Measurements from ENCODE around the gene NELL1. TPM values are rescaled to one million over a fixed set of nuclear protein-coding genes. Genes with fewer than 3 reads are reported as not detected.

The NELL1 gene
- total and polyA plus RNA-seq, 2 experiments from 2014 or later: 1.6 TPM; not detected in 1

- Histone ChIP-seq H3K27ac (ENCODE audit: low read depth) (no peak overlapping the region), H3K36me3 (ENCODE audit: insufficient read depth) (no peaks in the 10 kb centered on the region), H3K4me3 (no peak overlapping the region), H3K4me1 (ENCODE audit: insufficient read depth) (no peaks in the 10 kb centered on the region), H4K20me1 (replicated peaks; ENCODE audit: insufficient read depth) (no peaks in the 10 kb centered on the region), H2AFZ (no peak overlapping the region), H3F3A (replicated peaks; ENCODE audit: low read depth) (no peaks in the 10 kb centered on the region), H3K79me2 (replicated peaks; ENCODE audit: insufficient read depth) (no peaks in the 10 kb centered on the region), H3K4me2 (no peak overlapping the region), H3K27me3 (ENCODE audit: insufficient read depth) (no peaks in the 10 kb centered on the region), H3K9me2 (ENCODE audit: insufficient read depth) (0 out of 2 replicates have a peak, but pooled peaks cover 10% of the 10 kb centered on the region)
- peaks cover 5% of the 10 kb centered on the region for H3K27me3 Mint-ChIP-seq (ENCODE audit: insufficient read depth, low read depth, poor library complexity)
- DNase-seq (ENCODE audit: low spot score) (no peak), ATAC-seq (no peak)
- no peak overlapping the region for H3K4me3 Mint-ChIP-seq
- H3K9me3 Mint-ChIP-seq: no peaks in the 10 kb centered on the region
- H3K27ac Mint-ChIP-seq: no peak overlapping the region
- H3K4me1 Mint-ChIP-seq: no peaks in the 10 kb centered on the region
- TF ChIP-seq ZNF114 (CRISPR knock-in tag; IDR thresholded peaks at IDR 0.05) (no peak), EZH2 (IDR thresholded peaks at IDR 0.05; ENCODE audit: low read depth, unreplicated experiment) (no peak), EZH2phosphoT487 (IDR thresholded peaks at IDR 0.05; ENCODE audit: unreplicated experiment) (no peak)
- H3K36me3 Mint-ChIP-seq (ENCODE audit: low read depth): no peaks in the 10 kb centered on the region
These were observed 321.1 kb downstream of the NELL1 start for GRCh38 chr11:20990447-20990846.

- ATAC-seq (no peak), DNase-seq (ENCODE audit: low spot score) (no peak)
- no peak overlapping the region for H3K4me2 ChIP-seq
- no peaks in the 10 kb centered on the region for H3K4me1 ChIP-seq (ENCODE audit: insufficient read depth)
- H3F3A ChIP-seq (replicated peaks; ENCODE audit: low read depth): no peaks in the 10 kb centered on the region
- H3K27me3 ChIP-seq (ENCODE audit: insufficient read depth): no peaks in the 10 kb centered on the region
- peaks cover 5% of the 10 kb centered on the region for H3K27me3 Mint-ChIP-seq (ENCODE audit: insufficient read depth, low read depth, poor library complexity)
- H3K4me3 ChIP-seq: no peak overlapping the region
- no peak overlapping the region for H3K4me3 Mint-ChIP-seq
- no peak overlapping the region for H3K27ac Mint-ChIP-seq
- H3K9me3 Mint-ChIP-seq: no peaks in the 10 kb centered on the region
- no peaks in the 10 kb centered on the region for H3K36me3 ChIP-seq (ENCODE audit: insufficient read depth)
- H3K79me2 ChIP-seq (replicated peaks; ENCODE audit: insufficient read depth): no peaks in the 10 kb centered on the region
- no peak overlapping the region for H2AFZ ChIP-seq
- H3K36me3 Mint-ChIP-seq (ENCODE audit: low read depth): no peaks in the 10 kb centered on the region
- no peaks in the 10 kb centered on the region for H3K4me1 Mint-ChIP-seq
- H3K27ac ChIP-seq (ENCODE audit: low read depth): no peak overlapping the region
- H3K9me2 ChIP-seq (ENCODE audit: insufficient read depth): 0 out of 2 replicates have a peak, but pooled peaks cover 10% of the 10 kb centered on the region
- no peaks in the 10 kb centered on the region for H4K20me1 ChIP-seq (replicated peaks; ENCODE audit: insufficient read depth)
- TF ChIP-seq ZNF331 (CRISPR knock-in tag; IDR thresholded peaks at IDR 0.05; ENCODE audit: low read depth) (no peak), CTCF (conservative IDR thresholded peaks at IDR 0.05; ENCODE audit: low read depth in 2 of 2) (no peak), ZNF114 (CRISPR knock-in tag; IDR thresholded peaks at IDR 0.05) (no peak), POLR2AphosphoS5 (IDR thresholded peaks at IDR 0.05; ENCODE audit: low read depth) (no peak), NANOG (IDR thresholded peaks at IDR 0.05; ENCODE audit: borderline replicate concordance) (no peak), CREB1 (CRISPR knock-in tag; IDR thresholded peaks at IDR 0.05; ENCODE audit: low read depth) (no peak), JUNB (IDR thresholded peaks at IDR 0.05; ENCODE audit: unreplicated experiment) (no peak), EZH2phosphoT487 (IDR thresholded peaks at IDR 0.05; ENCODE audit: unreplicated experiment) (no peak), ETS1 (IDR thresholded peaks at IDR 0.05) (no peak), STAT1 (IDR thresholded peaks at IDR 0.05; ENCODE audit: unreplicated experiment) (no peak), EZH2 (IDR thresholded peaks at IDR 0.05; ENCODE audit: low read depth, unreplicated experiment) (no peak), ZNF462 (CRISPR knock-in tag; IDR thresholded peaks at IDR 0.05) (no peak)
These were observed 322.1 kb downstream of the NELL1 start for GRCh38 chr11:20991471-20991870.

All from GM23338 (cell line).